Lower leg skin (tissue), 4 donors: ENCODE results near the gene OR6C2. TPM values are rescaled to one million over a fixed set of nuclear protein-coding genes. Genes with fewer than 3 reads are reported as not detected.
"Not testable (repeated sequence)": the region's sequence is repeated elsewhere in the genome, so short reads cannot be mapped to it uniquely, and the experiment has no call there.

Experiments used
- DNase-seq, 2 donors: peaks; one replicate each; pipeline ENCODE4 v3.0.0-alpha.2; 2019; ENCODE audit warnings: low spot score in 2 of 2
- H3K4me3 ChIP-seq: fragments of 200-600 bp; sonication (generic); 2 replicates; pipeline ENCODE4 v1.5.1; 2017; ENCODE audit warnings: mild to moderate bottlenecking, low read depth; ENCODE audit not compliant: poor library complexity, severe bottlenecking
- POLR2A ChIP-seq, 2 donors: fragments of 450-650 bp; IDR thresholded peaks; one replicate each; pipeline ENCODE4 v1.6.1; 2016 to 2017; ENCODE audit warnings: antibody characterized with exemption in 2 of 2, mild to moderate bottlenecking in 1 of 2, moderate library complexity in 1 of 2
- WGBS, 2 donors: methylation state at CpG; one replicate each; pipeline ENCODE4 v1.1.5; 2018; 5-methylcytosine and 5-hydroxymethylcytosine counted together
- intact Hi-C: fragments of 100-400 bp; cut with DNase I; formaldehyde crosslinking; loops from one replicate; pipeline ENCODE4 v1.15.0; 2023; ENCODE audit warnings: low total_unique reads
- total RNA-seq, 4 donors: library from RNA; depleted of rRNA; stranded (reverse); fragments of >200 nt; gene quantifications; one replicate each; pipeline ENCODE4 v1.1.0, GENCODE V29; 2016
- TF ChIP-seq, protein P1 (sequence below), 3 donors: fragments of 450-650 bp; IDR thresholded peaks; one replicate each; pipeline ENCODE4 v1.5.1; 2016; ENCODE audit warnings: antibody characterized with exemption in 3 of 3, mild to moderate bottlenecking in 3 of 3, moderate library complexity in 2 of 3

OR6C2 gene
- total RNA-seq = not detected

- intact Hi-C loops = no loop called here
- no peak for DNase-seq
- TF ChIP-seq POLR2A (IDR thresholded peaks at IDR 0.05) = no peak
- TF ChIP-seq, protein P1, sequence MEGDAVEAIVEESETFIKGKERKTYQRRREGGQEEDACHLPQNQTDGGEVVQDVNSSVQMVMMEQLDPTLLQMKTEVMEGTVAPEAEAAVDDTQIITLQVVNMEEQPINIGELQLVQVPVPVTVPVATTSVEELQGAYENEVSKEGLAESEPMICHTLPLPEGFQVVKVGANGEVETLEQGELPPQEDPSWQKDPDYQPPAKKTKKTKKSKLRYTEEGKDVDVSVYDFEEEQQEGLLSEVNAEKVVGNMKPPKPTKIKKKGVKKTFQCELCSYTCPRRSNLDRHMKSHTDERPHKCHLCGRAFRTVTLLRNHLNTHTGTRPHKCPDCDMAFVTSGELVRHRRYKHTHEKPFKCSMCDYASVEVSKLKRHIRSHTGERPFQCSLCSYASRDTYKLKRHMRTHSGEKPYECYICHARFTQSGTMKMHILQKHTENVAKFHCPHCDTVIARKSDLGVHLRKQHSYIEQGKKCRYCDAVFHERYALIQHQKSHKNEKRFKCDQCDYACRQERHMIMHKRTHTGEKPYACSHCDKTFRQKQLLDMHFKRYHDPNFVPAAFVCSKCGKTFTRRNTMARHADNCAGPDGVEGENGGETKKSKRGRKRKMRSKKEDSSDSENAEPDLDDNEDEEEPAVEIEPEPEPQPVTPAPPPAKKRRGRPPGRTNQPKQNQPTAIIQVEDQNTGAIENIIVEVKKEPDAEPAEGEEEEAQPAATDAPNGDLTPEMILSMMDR (IDR thresholded peaks at IDR 0.05) = no peak
- no peak within 1 kb of the TSS for H3K4me3 ChIP-seq
- WGBS, 2 donors = 49 to 54% methylated on average over 2 of the region's 2 CpGs
These were observed at the start of gene OR6C2 for GRCh38 chr12:55443776-55444175. Gene OR6C2, plus strand, starts transcription at chr12:55444076. Its CDS starts 8,138 bp downstream, at chr12:55452214.

- DNase-seq = no peak
- H3K4me3 ChIP-seq = no peak overlapping the region
- 70 to 72% methylated on average over 1 of the region's 1 CpG for WGBS, 2 donors
- intact Hi-C loops = no loop called here
- TF ChIP-seq, protein P1 (IDR thresholded peaks at IDR 0.05) = no peak
- no peak for TF ChIP-seq POLR2A (IDR thresholded peaks at IDR 0.05)
These were observed 47.5 kb upstream of the OR6C2 start for GRCh38 chr12:55396326-55396725.

DNA sequence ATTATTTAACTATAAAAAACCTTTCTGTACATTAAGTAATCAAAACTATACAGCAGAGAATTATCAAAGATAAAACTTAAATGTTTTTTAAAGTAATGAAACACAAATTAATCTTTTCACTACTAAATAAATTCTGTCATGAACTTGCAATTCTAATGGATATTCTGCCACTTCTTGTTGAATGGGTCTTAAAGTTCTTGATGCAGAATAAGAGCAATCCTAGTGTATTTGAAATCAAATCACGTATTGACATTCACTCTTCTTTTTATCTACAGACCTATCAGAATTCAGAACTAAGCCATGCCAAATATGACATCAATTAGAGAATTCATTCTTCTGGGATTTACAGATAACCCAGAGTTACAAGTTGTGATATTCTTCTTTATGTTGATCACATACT is 43.6 kb upstream of the OR6C2 start, which contains the start of gene OR6C65:
Gene OR6C65, plus strand, starts transcription at position 301 of the 400 bp plus-strand sequence. Its CDS starts 0 bp downstream, at position 301.
- no peak for TF ChIP-seq POLR2A (IDR thresholded peaks at IDR 0.05)
- TF ChIP-seq, protein P1 (IDR thresholded peaks at IDR 0.05) = no peak
- WGBS, 2 donors = 85 to 86% methylated on average over 1 of the region's 1 CpG
- no peak for DNase-seq
- intact Hi-C loops = no loop called here
- H3K4me3 ChIP-seq = no peak within 1 kb of the TSS

- DNase-seq = no peak
- no peak overlapping the region for H3K4me3 ChIP-seq
- intact Hi-C loops = no loop called here
- WGBS, 2 donors = 64 to 83% methylated on average over 1 of the region's 1 CpG
- TF ChIP-seq, protein P1 (IDR thresholded peaks at IDR 0.05) = no peak
- TF ChIP-seq POLR2A (IDR thresholded peaks at IDR 0.05) = no peak
These were observed 36.0 kb upstream of the OR6C2 start for GRCh38 chr12:55407866-55408265.

GRCh38 chr12:55409133-55409532 is 34.7 kb upstream of the OR6C2 start:
- DNase-seq, intact Hi-C loops, H3K4me3 ChIP-seq: not testable (repeated sequence)
- WGBS, 2 donors = 87 to 95% methylated on average over 1 of the region's 1 CpG

DNA sequence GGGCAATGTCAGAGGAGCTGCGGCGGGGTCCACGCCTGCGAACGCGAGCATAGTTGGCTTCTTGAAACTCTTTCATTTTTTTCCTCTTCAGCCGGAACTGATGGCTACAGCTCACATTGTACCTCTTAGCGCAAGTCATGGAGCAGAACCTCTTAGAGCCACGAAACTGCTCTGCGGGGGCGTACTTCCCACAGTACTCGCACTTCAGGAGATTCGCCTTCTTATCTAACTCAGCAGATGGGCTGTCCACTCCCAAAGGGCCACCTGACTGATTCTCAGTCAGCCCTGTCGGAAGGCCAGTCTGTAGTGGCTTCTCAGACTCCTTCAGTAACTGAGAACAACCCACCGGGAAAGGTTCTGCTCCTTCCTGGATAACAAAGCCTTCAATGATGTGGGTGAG is 31.7 kb upstream of the OR6C2 start:
- WGBS, 2 donors = 94 to 95% methylated on average over 15 of the region's 15 CpGs

DNA sequence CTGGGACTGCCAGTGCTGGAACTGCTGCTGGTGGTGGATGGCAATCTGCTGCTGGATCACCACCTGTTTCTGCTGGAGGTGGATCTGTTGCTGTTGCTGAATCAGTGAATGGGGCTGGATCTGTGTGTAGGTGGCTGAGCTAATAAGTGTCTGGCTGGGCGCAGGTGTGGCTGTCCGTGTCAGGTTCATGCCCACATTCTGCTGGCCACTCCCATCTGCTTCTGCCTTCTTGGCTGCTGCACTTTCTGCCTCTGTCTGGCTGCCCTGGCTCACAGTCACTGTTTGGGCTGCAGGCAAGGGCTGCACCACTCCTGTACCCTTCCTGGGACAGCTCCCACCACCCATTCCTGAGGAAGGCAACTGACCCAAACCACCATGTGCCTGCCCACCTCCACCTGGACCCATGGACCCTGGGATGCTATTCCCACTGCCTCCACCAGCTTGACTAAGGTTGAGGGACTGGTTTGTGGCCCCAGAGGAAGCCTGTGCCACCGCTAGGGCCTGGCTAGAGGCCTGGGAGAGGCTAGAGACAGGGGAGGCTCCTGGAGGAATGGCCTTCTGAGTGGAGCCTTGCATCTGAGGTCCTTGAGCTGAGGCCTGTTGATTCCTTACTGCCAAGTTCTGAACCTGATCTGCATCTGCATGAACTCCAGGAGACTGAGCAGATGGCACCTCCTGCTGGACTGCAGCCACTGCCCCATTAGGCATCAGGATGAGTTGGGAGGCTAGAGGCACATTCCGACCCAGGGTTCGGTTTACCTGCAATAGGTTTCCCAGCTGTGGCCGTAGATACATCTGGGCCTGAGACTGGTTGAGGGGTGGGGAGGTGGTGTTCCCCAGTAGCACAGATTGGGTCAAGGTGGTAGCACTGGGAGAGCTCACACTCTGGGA is 30.1 kb upstream of the OR6C2 start:
- WGBS, 2 donors = 69 to 78% methylated on average over 5 of the region's 6 CpGs
- H3K4me3 ChIP-seq, DNase-seq, intact Hi-C loops: not testable (repeated sequence)

More for the DNA sequence above, 31.7 kb upstream of the OR6C2 start:
- intact Hi-C loops, DNase-seq, H3K4me3 ChIP-seq: not testable (repeated sequence)

GRCh38 chr12:55414396-55414823 is 29.5 kb upstream of the OR6C2 start:
- intact Hi-C loops, H3K4me3 ChIP-seq, DNase-seq: not testable (repeated sequence)
- WGBS, 2 donors = 49 to 62% methylated on average over 8 to 10 of the region's 11 CpGs

DNA sequence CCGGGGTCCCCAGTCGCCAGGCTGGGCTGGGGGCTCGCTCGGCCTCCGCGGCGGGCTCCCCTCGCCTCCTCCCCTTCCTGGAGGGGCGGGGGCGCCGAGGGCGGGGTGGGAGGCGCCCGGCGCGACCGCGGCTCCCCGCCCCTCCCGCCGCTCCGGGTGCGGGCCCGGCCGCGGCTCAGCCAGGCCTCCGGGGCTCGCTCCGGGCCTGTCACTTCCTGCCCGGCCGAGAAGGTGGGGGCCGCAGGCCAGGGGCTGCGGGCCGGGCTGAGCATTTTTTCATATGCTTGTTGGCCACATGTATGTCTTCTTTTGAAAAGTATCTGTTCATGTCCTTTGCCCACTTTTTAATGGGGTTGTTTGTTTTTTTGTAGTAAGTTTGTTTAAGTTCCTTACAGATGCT is 29.0 kb upstream of the OR6C2 start:
- DNase-seq, H3K4me3 ChIP-seq, intact Hi-C loops: not testable (repeated sequence)
- WGBS, 2 donors = 0 to 17% methylated on average over 7 of the region's 34 CpGs
